ENCODE data around the gene FUCA2. TPM values are rescaled to one million over a fixed set of nuclear protein-coding genes. Genes with fewer than 3 reads are reported as not detected.

FUCA2 gene
- total and polyA plus RNA-seq, 2 of the 8 experiments (the other 6 are each of a cell fraction or from before 2014, with no cell fraction given), result 24.2 to 47.2 TPM

DNA sequence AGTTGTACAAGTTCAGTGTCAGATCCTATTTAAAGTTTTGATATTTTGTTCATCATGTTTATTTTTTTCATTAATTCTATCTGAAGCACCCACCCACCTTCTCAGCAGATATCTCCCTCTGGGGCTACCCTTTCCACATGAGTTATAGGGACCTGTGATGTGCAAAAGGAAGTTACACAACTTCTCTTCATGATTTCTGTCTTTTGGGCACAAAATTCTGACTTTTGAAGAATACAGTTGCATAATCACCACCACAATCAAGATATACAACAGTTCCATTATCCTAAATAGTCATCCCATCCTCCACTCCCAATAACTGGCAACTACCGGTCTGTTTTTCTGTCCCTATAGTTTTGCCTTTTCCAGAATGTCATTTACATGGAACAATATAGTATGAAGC, 13.8 kb upstream of the FUCA2 start:
- Histone ChIP-seq H4K8ac (ENCODE audit: extremely low read depth, insufficient read depth, low read length) (no peak overlapping the region), H3K4me3 (ENCODE audit: extremely low read depth in 1 of 4, insufficient read depth in 2 of 4, low read depth in 3 of 4, low read length in 4 of 4) (no peak overlapping the region), H3K36me3 (ENCODE audit: control insufficient read depth in 2 of 4, insufficient read depth in 4 of 4, low read length in 3 of 4) (no peaks in the 10 kb centered on the region), H4K20me1 (replicated peaks in 1 of 2; ENCODE audit: control insufficient read depth in 1 of 2, insufficient read depth in 2 of 2, low read length in 2 of 2) (no peaks in the 10 kb centered on the region), H3K56ac (replicated peaks; ENCODE audit: insufficient read length, low read depth, low read length) (no peak overlapping the region), H3K79me2 (ENCODE audit: control insufficient read depth in 1 of 2, insufficient read depth in 2 of 2, low read length in 2 of 2) (no peaks in the 10 kb centered on the region), H3K4me1 (replicated peaks in 1 of 4; ENCODE audit: control insufficient read depth in 3 of 4, insufficient read depth in 4 of 4, low read length in 3 of 4) (no peaks in the 10 kb centered on the region), H2AFZ (ENCODE audit: low read length) (no peak overlapping the region), H3K18ac (ENCODE audit: extremely low read depth, low read length) (no peak overlapping the region), H2AK5ac (ENCODE audit: low read depth, low read length) (no peak overlapping the region), H2BK5ac (ENCODE audit: low read depth, low read length) (no peak overlapping the region), H3K27me3 (replicated peaks in 1 of 4; ENCODE audit: control insufficient read depth in 3 of 4, extremely low read depth in 1 of 4, insufficient read depth in 3 of 4, low read length in 3 of 4) (peaks cover 0 to 2% (median 0%) of the 10 kb centered on the region in 4 experiments; a peak in 1 of 7 replicates), H3K23me2 (ENCODE audit: low read depth, low read length) (no peaks in the 10 kb centered on the region; the same call in 1 of the 2 replicates), H3K79me1 (ENCODE audit: low read depth, low read length) (no peaks in the 10 kb centered on the region), H2BK12ac (ENCODE audit: low read depth, low read length) (no peak overlapping the region), H2BK120ac (replicated peaks; ENCODE audit: low read depth, low read length) (no peak overlapping the region), H3K4ac (replicated peaks; ENCODE audit: insufficient read length, low read depth, low read length) (no peak overlapping the region), H3K9me3 (ENCODE audit: insufficient read depth in 2 of 2, low read depth in 1 of 2, low read length in 1 of 2) (no peaks in the 10 kb centered on the region), H2BK15ac (ENCODE audit: low read length) (no peak overlapping the region), H3K9ac (replicated peaks in 1 of 4; ENCODE audit: extremely low read depth in 1 of 4, low read depth in 3 of 4, low read length in 3 of 4) (no peak overlapping the region), H4K91ac (replicated peaks; ENCODE audit: insufficient read length, low read length) (no peak overlapping the region), H3K14ac (ENCODE audit: insufficient read length) (no peak overlapping the region), H3K4me2 (ENCODE audit: insufficient read depth in 1 of 2, low read depth in 2 of 2, low read length in 2 of 2) (no peak overlapping the region), H2BK20ac (ENCODE audit: low read length) (no peak overlapping the region), H3K23ac (ENCODE audit: insufficient read length) (no peak overlapping the region), H3K27ac (ENCODE audit: low read depth, low read length) (no peak overlapping the region), H4K5ac (ENCODE audit: insufficient read length, low read depth, low read length) (no peak overlapping the region)
- TF ChIP-seq KDM4A (IDR thresholded peaks at IDR 0.05; ENCODE audit: low read depth, low read length, severe bottlenecking) (no peak), SIRT6 (IDR thresholded peaks at IDR 0.05; ENCODE audit: low read length) (no peak), NRF1 (IDR thresholded peaks at IDR 0.05; ENCODE audit: low read depth, low read length) (no peak), TCF12 (IDR thresholded peaks at IDR 0.05; ENCODE audit: low read depth, low read length) (no peak), EZH2 (IDR thresholded peaks at IDR 0.05; ENCODE audit: low read depth, low read length, severe bottlenecking) (no peak), ATF3 (IDR thresholded peaks at IDR 0.05; ENCODE audit: insufficient read depth, low read depth, low read length) (no peak), POLR2A (IDR thresholded peaks at IDR 0.05; ENCODE audit: control extremely low read depth in 1 of 2, low read depth in 2 of 2, low read length in 2 of 2) (no peak), USF2 (IDR thresholded peaks at IDR 0.05; ENCODE audit: low read length) (no peak), TAF1 (IDR thresholded peaks at IDR 0.05; ENCODE audit: low read depth, low read length) (no peak), TBP (IDR thresholded peaks at IDR 0.05; ENCODE audit: low read depth, low read length) (no peak)
- FAIRE-seq (no peak), DNase-seq (ENCODE audit: low read depth in 1 of 2, low spot score in 2 of 2) (no peak)
- POLR2A ChIA-PET (ENCODE audit: partially characterized antibody), result no interaction called here
- 92% methylated on average over 1 of the region's 1 CpG; no CpG with 5 or more reads in 1 of the 2 experiments for WGBS, 2 experiments (ENCODE audit: extremely low coverage in 1 of 2, insufficient coverage in 1 of 2, insufficient read length in 1 of 2, insufficient replicate concordance in 2 of 2, low coverage in 1 of 2, low lambda C conversion rate in 2 of 2, missing lambda C conversion rate in 1 of 2)
- CTCF ChIA-PET (ENCODE audit: partially characterized antibody), result interaction anchor here (1.5 to 2.0 kb wide), 2 partner anchors 12 to 489 kb away, joined by 3 to 11 read pairs; no protein-coding TSS in a partner anchor

All from H1 (cell line).